Fibroblast of skin of left biceps (primary cell): ENCODE measurements around the gene SPON1.
"Not testable (repeated sequence)": the region's sequence is repeated elsewhere in the genome, so short reads cannot be mapped to it uniquely, and the experiment has no call there.

ENCODE experiments used
- DNase-seq, 2 experiments: peaks; one replicate each; pipeline ENCODE4 v3.0.0-alpha.2; 2013; ENCODE audit warnings: low read depth in 2 of 2

SPON1 gene

GRCh38 chr11:14244926-14245325 lies 282.4 kb downstream of the SPON1 start:
- DNase-seq: no peak

- DNase-seq: no peak
Observed at GRCh38 chr11:14245444-14245843, 282.9 kb downstream of the SPON1 start.

DNA sequence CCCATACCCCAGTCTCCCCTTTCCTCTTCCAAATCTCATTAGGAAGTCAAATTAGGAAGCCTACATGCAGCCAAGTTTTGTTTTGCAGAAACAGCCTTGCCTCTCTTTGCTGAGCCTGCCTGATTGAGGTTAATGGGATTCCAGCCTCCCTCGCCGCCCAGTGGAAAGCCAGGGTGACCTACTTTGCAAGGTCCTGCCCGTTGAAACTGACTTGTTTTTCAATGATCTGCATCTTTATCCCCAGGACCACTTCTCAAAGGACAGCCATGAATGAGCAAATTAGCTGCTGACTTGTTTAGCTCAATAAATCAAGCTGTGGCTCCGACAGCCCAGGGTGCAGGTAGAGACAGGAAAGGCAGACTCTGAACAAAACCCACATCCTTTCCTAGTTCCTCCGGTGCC lies 286.1 kb downstream of the SPON1 start:
- DNase-seq: no peak

DNA sequence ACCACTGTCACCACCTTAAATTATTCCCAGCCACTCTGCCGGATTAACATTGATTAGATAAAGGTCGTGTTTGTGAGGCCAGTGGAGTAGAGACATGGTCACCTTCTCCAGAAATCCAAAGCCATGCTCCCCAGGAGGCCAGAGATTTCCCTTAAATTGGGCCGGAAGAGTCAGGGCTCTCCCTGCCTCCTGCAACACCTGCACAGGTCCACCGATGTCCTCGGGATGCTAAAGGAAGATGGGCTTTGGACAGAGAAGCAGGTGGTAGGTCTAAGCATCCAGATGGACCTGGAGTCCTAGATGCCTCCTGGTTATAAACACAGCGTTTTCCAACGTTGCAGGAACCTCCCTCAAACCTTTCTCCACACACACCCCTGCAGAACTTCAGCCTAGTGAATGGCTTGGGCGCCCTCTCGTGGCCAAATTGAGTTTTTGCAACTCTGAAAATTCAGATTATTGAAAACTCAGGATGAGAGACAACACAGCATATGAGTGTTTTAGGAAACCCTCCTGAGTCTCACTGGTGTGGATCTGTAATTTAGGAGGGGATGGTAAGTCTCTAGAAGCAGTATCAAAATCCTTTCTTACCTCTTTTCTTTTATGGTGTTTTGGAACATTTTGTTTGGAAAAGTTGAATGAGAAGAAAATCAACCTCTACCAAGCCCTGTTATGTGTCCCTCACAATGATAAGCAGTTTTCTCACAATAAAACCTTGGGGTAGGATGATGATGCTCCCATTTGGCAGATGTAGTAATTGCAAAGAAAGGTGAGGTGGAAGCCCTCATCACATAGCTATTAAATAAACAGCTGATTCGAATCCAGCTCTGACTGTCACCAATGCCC lies 286.8 kb downstream of the SPON1 start:
- DNase-seq: peak; percentile 6 to 12

GRCh38 chr11:14251754-14252153 lies 289.2 kb downstream of the SPON1 start:
- no peak for DNase-seq

- DNase-seq: not testable (repeated sequence)
Observed at GRCh38 chr11:14252501-14252900, 290.0 kb downstream of the SPON1 start.

- no peak for DNase-seq
Observed at GRCh38 chr11:14253421-14253820, 290.9 kb downstream of the SPON1 start.

- DNase-seq: no peak
Observed at GRCh38 chr11:14253840-14254239, 291.3 kb downstream of the SPON1 start.

DNA sequence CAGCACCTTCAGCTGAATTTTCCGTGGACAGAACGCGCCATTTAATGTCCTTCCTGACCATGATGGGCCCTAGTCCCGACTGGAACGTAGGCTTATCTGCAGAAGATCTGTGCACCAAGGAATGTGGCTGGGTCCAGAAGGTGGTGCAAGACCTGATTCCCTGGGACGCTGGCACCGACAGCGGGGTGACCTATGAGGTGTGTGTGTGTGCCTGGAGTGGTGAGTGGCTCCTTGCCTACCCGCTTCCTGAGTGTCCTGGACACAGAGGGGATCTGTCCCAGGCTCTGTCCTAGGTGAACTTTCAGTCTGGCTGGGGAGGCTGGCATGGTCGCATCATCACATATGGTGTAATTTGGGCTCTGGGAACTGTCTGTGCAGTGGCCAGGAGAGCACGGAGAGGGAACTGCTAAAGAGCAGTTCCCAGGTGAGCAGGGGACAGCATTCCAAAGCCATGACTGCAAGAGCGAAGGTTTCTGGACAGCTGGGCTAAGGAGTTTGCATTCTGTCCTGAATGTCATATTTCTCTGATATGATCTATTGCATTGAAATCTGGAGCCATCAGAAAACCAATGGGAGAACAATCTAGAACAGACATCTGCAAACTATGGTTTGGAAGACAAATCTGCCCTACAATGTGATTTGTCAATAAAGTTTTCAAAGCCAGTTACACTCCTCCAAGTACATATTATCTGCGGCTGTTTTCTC lies 292.2 kb downstream of the SPON1 start:
- DNase-seq: no peak

GRCh38 chr11:14255238-14255534 lies 292.7 kb downstream of the SPON1 start:
- no peak for DNase-seq

DNA sequence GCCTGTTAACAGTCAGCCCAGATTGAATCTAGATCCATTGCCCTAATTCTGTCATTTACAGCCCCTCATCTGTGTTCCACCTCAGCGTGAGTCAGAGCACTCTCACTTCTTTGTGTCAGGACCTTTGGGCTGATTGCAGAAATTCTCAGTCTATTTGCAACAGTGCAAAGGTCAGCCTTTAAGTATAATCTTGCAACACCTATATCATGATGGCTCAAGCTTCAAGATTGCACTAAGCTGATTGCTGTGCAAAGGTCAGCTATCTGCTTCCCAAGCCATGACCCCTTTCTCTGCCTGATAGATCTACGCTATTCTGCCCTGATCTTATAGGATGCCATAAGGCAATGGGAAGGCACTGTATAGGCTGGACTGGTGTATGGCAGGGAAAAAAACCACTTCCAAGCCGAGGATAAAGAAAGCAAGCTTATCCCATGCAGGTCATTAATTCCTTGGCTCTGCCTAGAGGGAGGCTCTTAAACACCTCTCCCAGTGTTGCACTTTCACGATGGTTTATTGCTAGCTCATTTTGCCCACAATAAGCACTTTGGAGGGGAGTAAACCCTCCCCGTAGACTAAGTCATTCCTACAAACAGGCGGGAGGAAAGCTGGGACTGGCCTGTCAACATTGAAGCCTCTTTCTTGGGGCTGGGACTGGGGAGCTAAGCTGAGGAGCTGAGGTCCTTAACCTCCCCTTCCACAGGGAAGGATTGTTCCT lies 295.9 kb downstream of the SPON1 start:
- DNase-seq: no peak

DNA sequence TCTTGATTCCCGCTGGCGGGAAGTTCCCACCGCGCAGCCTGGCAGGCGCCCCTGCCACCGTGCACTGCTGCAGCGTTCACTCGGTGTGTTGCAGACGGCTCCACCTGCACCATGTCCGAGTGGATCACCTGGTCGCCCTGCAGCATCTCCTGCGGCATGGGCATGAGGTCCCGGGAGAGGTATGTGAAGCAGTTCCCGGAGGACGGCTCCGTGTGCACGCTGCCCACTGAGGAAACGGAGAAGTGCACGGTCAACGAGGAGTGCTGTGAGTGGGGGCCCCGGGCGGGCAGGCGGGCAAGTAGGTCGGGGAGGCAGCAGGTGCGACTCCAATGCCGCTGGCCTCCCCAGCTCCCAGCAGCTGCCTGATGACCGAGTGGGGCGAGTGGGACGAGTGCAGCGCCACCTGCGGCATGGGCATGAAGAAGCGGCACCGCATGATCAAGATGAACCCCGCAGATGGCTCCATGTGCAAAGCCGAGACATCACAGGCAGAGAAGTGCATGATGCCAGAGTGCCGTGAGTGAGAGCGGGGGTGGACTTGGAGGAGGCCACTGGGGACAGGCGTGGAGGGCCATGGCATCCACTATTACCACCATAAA lies 296.8 kb downstream of the SPON1 start:
- no peak for DNase-seq

DNA sequence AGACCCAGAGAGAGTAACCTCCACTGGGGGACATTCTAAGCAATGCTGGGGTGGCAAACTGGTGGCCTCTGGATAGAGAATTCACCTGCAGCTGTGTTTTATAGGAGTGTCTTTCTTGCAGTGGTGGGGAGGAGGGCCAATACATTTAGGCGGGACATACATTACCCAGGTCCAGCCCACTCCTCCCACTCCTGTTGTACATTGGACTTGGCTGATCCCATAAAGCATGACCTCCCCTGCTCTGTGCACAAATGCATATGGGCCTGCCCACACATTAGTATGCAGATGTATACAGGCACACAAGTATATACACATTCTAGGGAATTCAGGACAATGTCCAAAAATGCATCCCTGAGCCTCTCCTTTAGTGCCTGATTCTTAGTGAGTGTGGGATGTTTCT lies 297.4 kb downstream of the SPON1 start:
- no peak for DNase-seq

GRCh38 chr11:14261066-14261465 lies 298.5 kb downstream of the SPON1 start:
- no peak for DNase-seq

GRCh38 chr11:14262271-14262846 lies 299.8 kb downstream of the SPON1 start:
- DNase-seq: no peak

GRCh38 chr11:14264966-14265365 lies 302.4 kb downstream of the SPON1 start:
- DNase-seq: no peak

DNA sequence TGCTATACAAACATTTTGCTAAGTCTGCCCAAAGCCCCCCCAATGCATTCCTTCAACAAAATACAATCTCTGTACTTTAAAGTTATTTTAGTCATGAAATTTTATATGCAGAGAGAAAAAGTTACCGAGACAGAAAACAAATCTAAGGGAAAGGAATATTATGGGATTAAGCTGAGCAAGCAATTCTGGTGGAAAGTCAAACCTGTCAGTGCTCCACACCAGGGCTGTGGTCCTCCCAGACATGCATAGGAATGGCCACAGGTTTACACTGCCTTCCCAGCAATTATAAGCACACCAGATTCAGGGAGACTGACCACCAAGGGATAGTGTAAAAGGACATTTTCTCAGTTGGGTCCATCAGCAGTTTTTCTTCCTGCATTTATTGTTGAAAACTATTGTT lies 304.1 kb downstream of the SPON1 start:
- no peak for DNase-seq

GRCh38 chr11:14267861-14268635 lies 305.5 kb downstream of the SPON1 start:
- no peak for DNase-seq

GRCh38 chr11:14269692-14270573 lies 307.4 kb downstream of the SPON1 start:
- no peak for DNase-seq
